HG03103 (cell line): ENCODE results near the gene TUBGCP2.

Experiments used
- ATAC-seq: cut with Tn5 transposase; IDR thresholded peaks from one replicate; pipeline ENCODE4 v1.9.1; 2021; ENCODE audit warnings: low read depth; ENCODE audit not compliant: unreplicated experiment

TUBGCP2 gene

DNA sequence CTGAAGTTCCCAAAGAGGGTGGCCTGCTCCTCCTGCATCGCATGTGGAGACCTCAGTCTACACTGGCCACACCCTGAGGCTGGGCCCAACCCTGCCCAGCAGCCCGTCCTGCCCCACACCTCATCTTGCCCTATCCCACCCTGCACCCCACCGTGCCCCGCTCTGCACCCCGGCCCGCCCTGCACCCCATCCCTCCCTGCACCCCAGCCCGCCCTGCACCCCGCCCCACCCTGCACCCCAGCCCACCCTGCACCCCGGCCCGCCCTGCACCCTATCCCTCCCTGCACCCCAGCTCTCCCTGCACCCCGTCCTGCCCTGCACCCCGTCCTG lies 56.5 kb downstream of the TUBGCP2 start:
- ATAC-seq = no peak

- ATAC-seq = no peak
Observed at GRCh38 chr10:133251388-133252222, 57.1 kb downstream of the TUBGCP2 start.

- ATAC-seq = no peak
Observed at GRCh38 chr10:133249975-133250754, 58.5 kb downstream of the TUBGCP2 start.

DNA sequence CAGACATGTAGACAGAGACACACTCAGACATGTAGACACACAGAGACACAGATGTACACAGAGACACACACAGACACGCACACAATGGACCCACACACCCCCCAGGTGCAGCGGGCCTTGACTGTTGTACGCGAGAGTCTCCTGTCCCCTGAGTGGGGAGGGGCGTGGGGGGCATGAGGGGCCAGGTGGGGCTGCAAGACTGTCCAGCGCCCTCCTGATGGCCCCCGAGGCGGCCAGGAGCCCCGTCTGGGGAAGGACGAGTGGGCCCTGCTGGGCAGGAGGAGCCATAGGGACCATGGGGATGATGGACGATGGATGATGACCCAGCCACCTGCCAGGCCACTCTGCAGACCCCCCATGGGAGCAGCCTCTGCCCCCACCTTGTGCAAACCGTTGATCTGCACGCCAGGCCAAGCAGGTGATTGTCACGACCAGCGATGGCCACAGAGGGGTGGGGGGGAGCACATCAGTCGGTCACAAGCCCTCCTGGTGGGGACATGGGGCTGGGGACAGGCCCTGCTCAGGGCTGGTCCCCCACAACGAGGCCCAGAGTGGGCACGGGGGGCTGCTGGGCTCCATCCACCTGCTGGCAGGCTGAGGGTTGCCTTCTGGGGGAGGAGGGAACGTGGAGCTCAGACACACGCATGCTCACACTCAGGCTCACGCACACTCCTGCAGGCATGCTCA lies 59.4 kb downstream of the TUBGCP2 start:
- no peak for ATAC-seq

DNA sequence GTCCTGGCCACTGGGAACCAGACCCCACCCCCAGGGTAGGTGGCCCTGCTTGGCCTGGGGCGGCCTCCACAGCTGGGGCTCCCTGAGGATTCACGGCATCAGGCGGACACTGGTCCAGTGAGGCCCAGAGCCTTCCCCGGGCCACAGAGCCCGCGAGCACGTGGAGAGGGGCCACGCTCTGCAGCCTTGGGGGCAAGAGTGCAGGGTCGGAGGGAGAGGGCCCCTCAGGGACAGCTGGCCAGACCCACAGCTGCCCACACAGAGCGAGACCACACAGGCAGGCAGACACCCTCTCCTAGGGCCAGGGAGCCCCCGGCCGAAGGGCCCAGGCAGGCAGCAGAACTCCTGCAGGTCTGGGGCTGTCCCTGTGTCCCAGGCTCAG lies 60.3 kb downstream of the TUBGCP2 start:
- ATAC-seq = no peak

GRCh38 chr10:133247681-133248333 lies 60.9 kb downstream of the TUBGCP2 start:
- ATAC-seq = no peak

DNA sequence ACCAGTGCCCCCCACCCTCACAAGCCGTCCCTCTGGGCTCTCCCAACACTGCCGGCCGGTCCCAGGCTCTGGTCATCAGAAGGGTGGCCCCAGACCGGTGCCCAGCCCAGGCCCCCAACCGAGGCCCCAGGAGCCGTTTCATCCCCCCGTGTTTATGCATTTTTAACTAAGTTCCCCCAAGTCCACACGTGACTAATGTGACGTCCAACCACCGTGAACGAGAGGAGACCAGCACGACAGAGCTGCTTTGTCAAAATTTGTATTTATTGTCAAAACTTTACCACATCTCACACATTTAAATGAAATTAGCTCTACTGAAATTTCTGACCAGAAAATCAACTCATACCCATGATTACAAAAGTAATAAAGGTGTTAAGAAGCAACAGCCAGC lies 62.4 kb downstream of the TUBGCP2 start:
- ATAC-seq = no peak

- no peak for ATAC-seq
Observed at GRCh38 chr10:133245439-133246235, 63.0 kb downstream of the TUBGCP2 start.

DNA sequence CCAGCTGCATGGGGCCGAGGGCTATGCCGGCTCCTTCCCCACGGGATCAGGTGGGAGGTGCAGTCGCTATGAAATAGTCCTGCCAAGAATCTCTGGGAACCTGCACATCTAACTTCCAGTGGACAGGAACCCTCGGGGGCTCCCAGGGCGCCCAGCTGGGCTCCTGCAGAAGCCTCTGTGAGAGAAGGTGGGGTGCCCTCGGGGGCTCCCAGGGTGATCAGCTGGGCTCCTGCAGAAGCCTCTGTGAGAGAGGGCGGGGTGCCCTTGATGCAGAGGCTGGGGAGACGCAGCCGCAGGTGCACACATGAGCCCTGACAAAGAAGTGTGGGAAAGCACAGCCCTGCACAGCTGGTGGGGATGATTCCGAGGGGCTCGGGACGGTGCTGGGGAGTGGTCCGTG lies 65.1 kb downstream of the TUBGCP2 start:
- ATAC-seq = no peak

GRCh38 chr10:133242611-133243356 lies 65.9 kb downstream of the TUBGCP2 start:
- ATAC-seq = no peak

- ATAC-seq = no peak
Observed at GRCh38 chr10:133241501-133242205, 67.0 kb downstream of the TUBGCP2 start.

DNA sequence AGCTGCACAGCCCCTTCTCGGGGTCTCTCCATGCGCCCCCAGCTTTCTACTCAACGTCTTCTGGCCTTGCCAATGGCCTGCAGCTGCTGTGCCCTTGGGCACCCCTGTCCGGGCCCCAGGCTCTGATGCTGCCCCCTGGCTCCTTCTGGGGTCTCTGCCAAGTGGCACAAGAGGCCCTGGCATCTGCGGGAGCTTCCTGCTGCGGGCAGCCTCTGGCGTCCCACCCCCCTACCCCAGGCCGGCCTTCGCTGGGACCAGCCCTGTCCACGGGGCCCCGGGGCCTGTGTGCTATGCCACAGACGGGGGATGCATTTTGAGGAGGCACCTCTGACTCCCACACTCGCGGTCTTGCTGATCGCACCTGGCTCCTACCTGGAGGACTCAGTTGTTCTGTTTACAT lies 68.7 kb downstream of the TUBGCP2 start:
- no peak for ATAC-seq

- no peak for ATAC-seq
Observed at GRCh38 chr10:133238466-133238804, 70.2 kb downstream of the TUBGCP2 start.

DNA sequence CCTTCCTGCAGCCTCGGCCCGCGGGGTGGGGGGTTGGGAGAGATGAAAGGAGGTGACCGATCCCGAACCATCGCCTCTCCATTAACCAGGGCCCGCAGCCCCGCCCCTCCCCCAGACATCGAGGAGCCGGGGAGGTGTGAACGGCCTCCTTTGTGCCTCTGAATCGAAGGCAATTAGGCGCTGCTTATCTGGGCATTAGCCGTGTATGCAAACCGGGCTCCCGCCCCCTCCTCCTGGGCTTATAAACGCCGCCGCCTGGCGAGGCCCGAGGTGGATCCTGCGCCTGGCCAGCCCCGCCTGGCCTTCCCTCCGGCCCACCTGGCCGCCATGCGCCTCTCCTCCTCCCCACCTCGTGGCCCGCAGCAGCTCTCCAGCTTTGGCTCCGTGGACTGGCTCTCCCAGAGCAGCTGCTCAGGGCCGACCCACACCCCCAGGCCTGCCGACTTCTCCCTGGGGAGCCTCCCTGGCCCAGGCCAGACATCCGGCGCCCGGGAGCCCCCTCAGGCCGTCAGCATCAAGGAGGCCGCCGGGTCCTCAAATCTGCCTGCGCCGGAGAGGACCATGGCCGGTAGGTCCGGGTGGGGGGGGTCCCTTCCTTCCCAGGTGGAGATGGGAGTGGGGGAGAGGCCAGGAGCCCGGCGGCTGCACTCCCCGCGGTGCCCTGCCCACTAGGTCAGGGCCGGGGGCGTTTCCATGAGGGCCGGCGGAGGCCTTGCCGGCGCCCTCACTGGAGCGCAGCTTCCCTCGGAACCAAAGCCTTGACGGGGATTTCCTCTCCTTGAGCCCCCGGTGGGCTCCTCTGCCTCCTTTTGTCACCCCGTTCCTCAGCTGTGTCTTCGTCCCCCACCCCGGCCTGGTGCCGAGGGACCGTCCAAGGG lies 70.8 kb downstream of the TUBGCP2 start, which contains the start of gene VENTX:
TSS of gene VENTX (plus strand) at position 268 of the 878 bp plus-strand sequence. CDS start at position 328, 60 bp downstream.
- ATAC-seq = no peak

- no peak for ATAC-seq
Observed at GRCh38 chr10:133237241-133237587, 71.5 kb downstream of the TUBGCP2 start.

GRCh38 chr10:133236401-133237240 lies 72.1 kb downstream of the TUBGCP2 start:
- no peak for ATAC-seq

DNA sequence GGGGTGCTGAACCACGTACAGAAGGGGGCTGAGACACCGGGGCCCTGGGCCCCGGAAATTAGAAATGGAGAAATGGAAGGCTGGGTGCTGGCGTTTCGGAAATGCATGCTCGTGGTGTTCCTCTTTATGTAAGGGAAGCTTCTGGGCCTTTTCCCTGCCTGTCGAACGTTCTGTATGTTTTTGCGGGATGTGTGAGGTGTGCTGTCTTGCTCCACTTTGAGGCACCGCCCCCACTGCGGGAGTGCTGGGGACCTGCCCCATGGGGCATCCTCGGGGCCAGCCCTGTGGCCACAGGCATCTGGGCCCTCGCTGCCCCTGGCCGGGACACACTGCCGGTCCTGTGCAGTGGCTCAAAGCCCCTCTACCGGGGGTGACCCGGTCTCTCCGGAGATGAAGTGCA lies 72.7 kb downstream of the TUBGCP2 start:
- ATAC-seq = no peak
